OCI-LY7 (cell line): ENCODE data around the gene SETBP1. TPM values are rescaled to one million over a fixed set of nuclear protein-coding genes. Genes with fewer than 3 reads are reported as not detected.
A peak's percentile ranks its signal among the peaks of the same experiment; 100 is the strongest.

ENCODE experiments used
- BruUV-seq: library from RNA; stranded (reverse); fragments of 400-500 nt; replicated peaks from 2 replicates; lab custom pipeline; 2021; lab: Mats Ljungman, UMichigan
- CTCF ChIA-PET: fragments of 300-600 bp; sonication (Branson Sonifier 250); formaldehyde crosslinking; loops from one replicate; lab custom pipeline; 2022; ENCODE audit warnings: antibody characterized with exemption; ENCODE audit not compliant: unreplicated experiment; lab: Charles Lee
- POLR2A ChIA-PET: fragments of 300-600 bp; sonication (Branson Sonifier 250); formaldehyde crosslinking; loops from one replicate; lab custom pipeline; 2022; ENCODE audit warnings: antibody characterized with exemption; lab: Charles Lee
- DNase-seq: peaks from one replicate; pipeline ENCODE4 v3.0.0-alpha.2; 2015; ENCODE audit warnings: low spot score
- H2AFZ ChIP-seq: fragments of 200-600 bp; sonication (generic), shearing (Covaris generic); 2 replicates; pipeline ENCODE4 v1.6.1; 2014; ENCODE audit warnings: mild to moderate bottlenecking, antibody characterized with exemption, low read length, moderate library complexity
- H3K27ac ChIP-seq: fragments of 200-600 bp; sonication (generic); 2 replicates; pipeline ENCODE4 v1.5.1; 2014; ENCODE audit warnings: mixed run types, low read depth, mild to moderate bottlenecking, moderate library complexity, low read length, inconsistent platforms; ENCODE audit not compliant: poor library complexity, severe bottlenecking
- H3K36me3 ChIP-seq: fragments of 200-600 bp; sonication (generic); 2 replicates; pipeline ENCODE4 v1.6.1; 2014; ENCODE audit warnings: mild to moderate bottlenecking, antibody characterized with exemption, low read length, moderate library complexity, mixed read lengths; ENCODE audit not compliant: insufficient read depth
- H3K4me1 ChIP-seq: fragments of 200-600 bp; sonication (generic); 2 replicates; pipeline ENCODE4 v1.5.1; 2014; ENCODE audit warnings: mild to moderate bottlenecking, low read length; ENCODE audit not compliant: insufficient read depth, poor library complexity, severe bottlenecking
- H3K4me2 ChIP-seq: fragments of 200-600 bp; sonication (generic); 2 replicates; pipeline ENCODE4 v1.6.1; 2014; ENCODE audit warnings: mild to moderate bottlenecking, low read length
- H3K4me3 ChIP-seq: fragments of 200-600 bp; sonication (generic); 2 replicates; pipeline ENCODE4 v1.5.1; 2014; ENCODE audit warnings: mild to moderate bottlenecking, low read depth, low read length; ENCODE audit not compliant: poor library complexity, severe bottlenecking
- H3K79me2 ChIP-seq: fragments of 200-600 bp; sonication (generic); 2 replicates; pipeline ENCODE4 v1.6.1; 2016; ENCODE audit warnings: low read depth, mild to moderate bottlenecking, low read length, moderate library complexity, mixed read lengths; ENCODE audit not compliant: insufficient read depth
- H3K9me2 ChIP-seq: fragments of 200-600 bp; sonication (generic); 2 replicates; pipeline ENCODE4 v1.6.1; 2016; ENCODE audit warnings: mild to moderate bottlenecking, low read length, mixed read lengths; ENCODE audit not compliant: insufficient read depth
- H3K9me3 ChIP-seq: fragments of 200-600 bp; sonication (generic); 2 replicates; pipeline ENCODE4 v1.6.1; 2014; ENCODE audit warnings: mild to moderate bottlenecking, mixed run types, low read length, mixed read lengths
- H4K20me1 ChIP-seq: fragments of 200-600 bp; sonication (generic); 2 replicates; pipeline ENCODE4 v1.6.1; 2014; ENCODE audit warnings: mild to moderate bottlenecking, antibody characterized with exemption, low read length, moderate library complexity, mixed read lengths; ENCODE audit not compliant: insufficient read depth
- CTCF ChIP-seq: fragments of 200-600 bp; sonication (generic); conservative IDR thresholded peaks from 2 replicates; pipeline ENCODE4 v1.5.1; 2014; ENCODE audit warnings: mild to moderate bottlenecking, antibody characterized with exemption, low read length, moderate library complexity, mixed read lengths
- EZH2phosphoT487 ChIP-seq: fragments of 200-600 bp; sonication (generic); IDR thresholded peaks from 2 replicates; pipeline ENCODE4 v1.6.1; 2018; ENCODE audit warnings: low read depth, borderline replicate concordance, mild to moderate bottlenecking, mixed run types, antibody characterized with exemption, low read length, moderate library complexity, mixed read lengths
- intact Hi-C: fragments of 100-400 bp; cut with micrococcal nuclease; formaldehyde crosslinking; loops from one replicate; pipeline ENCODE4 v1.10.0; 2022; ENCODE audit not compliant: unreplicated experiment
- total RNA-seq, 2 experiments: library from RNA; depleted of rRNA in 1 of 2; stranded (reverse); fragments of >200 nt in 1 of 2; shearing (Covaris generic) in 1 of 2; gene quantifications; 2 replicates each; pipeline ENCODE4 v1.2.3, GENCODE V29; 2014 to 2022

SETBP1 gene
- total RNA-seq, 2 experiments from 2014 or later = 2.6 to 9.1 TPM

GRCh38 chr18:44837482-44838180, 156.9 kb downstream of the SETBP1 start:
- DNase-seq = no peak
- Histone ChIP-seq H3K4me3 (no peak overlapping the region), H3K27ac (no peak overlapping the region), H3K9me3 (no peaks in the 10 kb centered on the region), H3K4me2 (no peak overlapping the region), H3K9me2 (no peaks in the 10 kb centered on the region), H4K20me1 (no peaks in the 10 kb centered on the region), H3K79me2 (no peaks in the 10 kb centered on the region), H2AFZ (no peak overlapping the region), H3K36me3 (no peaks in the 10 kb centered on the region), H3K4me1 (peaks cover 8% of the 10 kb centered on the region)
- BruUV-seq = no TSS peak
- ChIA-PET POLR2A (interaction anchor here (0.6 to 1.2 kb wide), 2 partner anchors 11 to 31 kb away, joined by 3 read pairs; no protein-coding TSS in a partner anchor), CTCF (no interaction called here)
- no peak for TF ChIP-seq CTCF
- TF ChIP-seq EZH2phosphoT487 = no peak
- intact Hi-C loops = loop anchor here (5.0 kb wide), 1 partner anchor 160 kb away; no protein-coding TSS in a partner anchor

- Histone ChIP-seq H3K4me2 (peak overlapping the region; percentile 20; the same call in 1 of the 2 replicates), H3K27ac (no peak overlapping the region), H2AFZ (no peak overlapping the region), H3K79me2 (no peaks in the 10 kb centered on the region), H3K9me2 (no peaks in the 10 kb centered on the region), H3K9me3 (no peaks in the 10 kb centered on the region), H4K20me1 (no peaks in the 10 kb centered on the region), H3K4me1 (peaks cover 8% of the 10 kb centered on the region), H3K36me3 (no peaks in the 10 kb centered on the region), H3K4me3 (no peak overlapping the region)
- CTCF ChIA-PET = interaction anchor here (0.6 kb wide), 1 partner anchor 161 kb away, joined by 3 read pairs; no protein-coding TSS in a partner anchor
- BruUV-seq = no TSS peak
- POLR2A ChIA-PET = no interaction called here
- intact Hi-C loops = loop anchor here (5.0 kb wide), 1 partner anchor 162 kb away; no protein-coding TSS in a partner anchor
- no peak for DNase-seq
- TF ChIP-seq CTCF = no peak
- no peak for TF ChIP-seq EZH2phosphoT487
These were observed 158.4 kb downstream of the SETBP1 start for GRCh38 chr18:44838971-44839666.
